Ovary (tissue), 9 donors: Measurements from ENCODE around the gene HBB. TPM values are rescaled to one million over a fixed set of nuclear protein-coding genes. Genes with fewer than 3 reads are reported as not detected.

Experiments
- DNase-seq, 5 donors: peaks; one replicate each; pipeline ENCODE4 v3.0.0-alpha.2; 2019 to 2020
- H3K27ac ChIP-seq, 2 donors: fragments of 200-600 bp; one replicate each; pipeline versions ENCODE4 v1.5.1 to v1.8.0; 2019 to 2022
- H3K27me3 ChIP-seq: fragments of 200-600 bp; one replicate; pipeline ENCODE4 v1.8.0; 2022
- H3K36me3 ChIP-seq: fragments of 200-600 bp; sonication (generic); one replicate; pipeline ENCODE4 v1.5.1; 2019
- H3K4me1 ChIP-seq: one replicate; pipeline ENCODE4 v1.8.1; 2013; ENCODE audit warnings: mild to moderate bottlenecking, moderate library complexity; ENCODE audit not compliant: insufficient read depth
- H3K4me3 ChIP-seq: fragments of 200-600 bp; sonication (generic); one replicate; pipeline ENCODE4 v1.5.1; 2017
- H3K9me3 ChIP-seq, 2 donors: fragments of 200-600 bp in 1 of 2; sonication (generic) in 1 of 2; one replicate each; pipeline versions ENCODE4 v1.5.1 to v1.8.1; 2013 to 2019; ENCODE audit warnings: mild to moderate bottlenecking in 1 of 2, moderate library complexity in 1 of 2
- CTCF ChIP-seq, 3 donors: fragments of 450-650 bp in 2 of 3; fragments of 200-600 bp in 1 of 3; IDR thresholded peaks; one replicate each; pipeline versions ENCODE4 v1.5.1 to v1.8.0; 2016 to 2022; ENCODE audit warnings: antibody characterized with exemption in 3 of 3, mild to moderate bottlenecking in 1 of 3
- EP300 ChIP-seq: sonication (generic); formaldehyde crosslinking; IDR thresholded peaks from one replicate; pipeline ENCODE4 v1.6.1; 2017; ENCODE audit warnings: antibody characterized with exemption
- POLR2A ChIP-seq: fragments of 450-650 bp; IDR thresholded peaks from one replicate; pipeline ENCODE4 v1.6.1; 2017; ENCODE audit warnings: antibody characterized with exemption, mild to moderate bottlenecking, moderate library complexity
- WGBS, 3 donors: extraction: QIAGEN DNeasy Blood & Tissue Kit in 1 of 3; methylation state at CpG; one replicate each; pipeline versions ENCODE4 v1.1.5 to v1.1.7; 2013 to 2017; 5-methylcytosine and 5-hydroxymethylcytosine counted together
- intact Hi-C, 4 donors: fragments of 100-400 bp; cut with DNase I; formaldehyde crosslinking; loops; one replicate each; pipeline versions ENCODE4 v1.11.0 to v1.15.1; 2022 to 2023
- polyA plus RNA-seq, 2 donors: library from polyadenylated mRNA; stranded (reverse); fragments of 200-250 nt in 1 of 2; fragments of 350-450 nt in 1 of 2; fragmentation: Illumina TruSeq in 1 of 2; extraction: RNeasy Lipid Tissue Mini Kit (QIAGEN cat#74804) in 1 of 2; gene quantifications; one replicate each; pipeline ENCODE4 v1.2.3, GENCODE V29; 2013 to 2014
- total RNA-seq, 7 donors: library from RNA; depleted of rRNA in 2 of 7; stranded (reverse); fragments of >200 nt in 2 of 7; fragmentation: NEBNext Ultra II Directional in 3 of 7; extraction: Animal tissue kit (Norgen Biotek cat#: 25700) in 3 of 7; gene quantifications; one replicate each; pipeline versions ENCODE4 v1.1.0 to v1.2.4, GENCODE V29; 2016 to 2023
- donor health status: DM: no; HTN: no; CAD: no; lungs with moderate emphysema.
- donor health status: DM: no; HTN: no; CAD: no.
- donor health status: Bipolar disorder and iron deficiency.
- donor health status: DM: yes; HTN: yes; CAD: no.
- donor health status: DM: no; HTN: no; CAD: no.
- donor health status: DM: yes; HTN: yes; CAD: no.

The HBB gene
- total and polyA plus RNA-seq, 9 donors, result 9.1 to 393 (median 118) TPM

DNA sequence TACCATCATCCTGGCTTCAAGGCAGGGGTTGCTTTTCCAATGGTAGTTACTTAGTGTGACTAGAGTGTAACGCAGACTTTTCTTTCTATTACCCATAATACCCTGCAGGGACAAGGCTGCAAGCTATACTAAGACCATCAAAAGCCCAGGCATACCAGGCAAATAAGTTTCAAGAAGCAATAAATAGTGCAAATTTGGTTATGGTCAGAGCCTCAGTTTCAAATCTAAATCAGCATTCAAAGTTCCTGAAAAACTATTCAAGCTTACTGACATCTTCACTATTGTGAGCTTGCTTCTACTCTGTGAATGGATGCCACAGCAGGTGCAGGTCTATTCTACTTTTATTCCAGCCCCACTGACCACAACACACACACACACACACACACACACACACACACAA is 2.5 kb upstream of the HBB start:
- DNase-seq, result no peak
- Histone ChIP-seq H3K4me1 (no peaks in the 10 kb centered on the region), H3K4me3 (no peak overlapping the region), H3K27me3 (no peaks in the 10 kb centered on the region), H3K9me3 (no peaks in the 10 kb centered on the region), H3K27ac (no peak overlapping the region), H3K36me3 (no peaks in the 10 kb centered on the region)
- 89 to 97% (median 95%) methylated on average over 1 of the region's 1 CpG for WGBS, 3 donors
- TF ChIP-seq POLR2A (no peak), EP300 (no peak), CTCF (IDR thresholded peaks at IDR 0.05) (no peak)
- intact Hi-C loops, result no loop called here

DNA sequence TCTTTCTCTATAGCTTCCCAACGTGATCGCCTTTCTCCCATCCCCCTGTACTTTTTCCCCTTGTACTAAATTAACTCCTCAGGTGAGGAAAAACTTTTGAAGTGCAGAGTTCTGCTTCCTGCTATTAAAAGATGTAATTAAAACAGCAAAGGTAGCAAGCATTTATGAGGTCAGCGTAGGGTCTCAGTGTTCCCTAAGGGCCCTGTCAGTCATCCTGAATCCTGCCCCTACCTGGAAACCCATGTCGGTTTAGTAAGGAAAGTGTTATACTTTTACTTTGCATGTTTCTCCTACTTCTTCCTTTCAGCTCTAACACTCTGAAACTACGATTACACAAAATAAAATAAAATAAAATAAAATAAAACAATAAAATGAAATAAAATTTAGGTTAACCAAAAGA is 1.3 kb upstream of the HBB start:
- Histone ChIP-seq H3K27me3 (no peaks in the 10 kb centered on the region), H3K4me3 (no peak overlapping the region), H3K27ac (no peak overlapping the region), H3K9me3 (no peaks in the 10 kb centered on the region), H3K36me3 (no peaks in the 10 kb centered on the region), H3K4me1 (no peaks in the 10 kb centered on the region)
- TF ChIP-seq EP300, result no peak
- no peak for TF ChIP-seq CTCF (IDR thresholded peaks at IDR 0.05)
- no peak for TF ChIP-seq POLR2A
- 56 to 64% (median 61%) methylated on average over 5 of the region's 5 CpGs for WGBS, 3 donors
- intact Hi-C loops, result no loop called here
- DNase-seq, result no peak

DNA sequence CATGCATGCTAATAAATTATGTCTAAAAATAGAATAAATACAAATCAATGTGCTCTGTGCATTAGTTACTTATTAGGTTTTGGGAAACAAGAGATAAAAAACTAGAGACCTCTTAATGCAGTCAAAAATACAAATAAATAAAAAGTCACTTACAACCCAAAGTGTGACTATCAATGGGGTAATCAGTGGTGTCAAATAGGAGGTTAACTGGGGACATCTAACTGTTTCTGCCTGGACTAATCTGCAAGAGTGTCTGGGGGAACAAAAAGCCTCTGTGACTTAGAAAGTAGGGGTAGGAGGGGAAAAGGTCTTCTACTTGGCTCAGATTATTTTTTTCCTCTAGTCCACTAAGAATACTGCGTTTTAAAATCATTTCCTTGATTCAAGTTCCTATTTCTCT is 810 bp upstream of the HBB start:
- no peak for DNase-seq
- Histone ChIP-seq H3K9me3 (no peaks in the 10 kb centered on the region), H3K36me3 (no peaks in the 10 kb centered on the region), H3K27me3 (no peaks in the 10 kb centered on the region), H3K27ac (no peak overlapping the region), H3K4me3 (no peak overlapping the region), H3K4me1 (no peaks in the 10 kb centered on the region)
- TF ChIP-seq EP300 (no peak), POLR2A (no peak), CTCF (IDR thresholded peaks at IDR 0.05) (no peak)
- intact Hi-C loops, result no loop called here
- WGBS, 3 donors, result 37 to 60% (median 48%) methylated on average over 1 of the region's 1 CpG

DNA sequence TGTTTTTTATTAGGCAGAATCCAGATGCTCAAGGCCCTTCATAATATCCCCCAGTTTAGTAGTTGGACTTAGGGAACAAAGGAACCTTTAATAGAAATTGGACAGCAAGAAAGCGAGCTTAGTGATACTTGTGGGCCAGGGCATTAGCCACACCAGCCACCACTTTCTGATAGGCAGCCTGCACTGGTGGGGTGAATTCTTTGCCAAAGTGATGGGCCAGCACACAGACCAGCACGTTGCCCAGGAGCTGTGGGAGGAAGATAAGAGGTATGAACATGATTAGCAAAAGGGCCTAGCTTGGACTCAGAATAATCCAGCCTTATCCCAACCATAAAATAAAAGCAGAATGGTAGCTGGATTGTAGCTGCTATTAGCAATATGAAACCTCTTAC is 1.4 kb downstream of the HBB start:
- Histone ChIP-seq H3K4me3 (no peak overlapping the region), H3K27ac (no peak overlapping the region), H3K36me3 (no peaks in the 10 kb centered on the region), H3K9me3 (no peaks in the 10 kb centered on the region), H3K27me3 (no peaks in the 10 kb centered on the region), H3K4me1 (no peaks in the 10 kb centered on the region)
- intact Hi-C loops, result no loop called here
- TF ChIP-seq EP300, result no peak
- no peak for TF ChIP-seq POLR2A
- TF ChIP-seq CTCF (IDR thresholded peaks at IDR 0.05), result no peak
- DNase-seq, result no peak
- 45 to 52% (median 52%) methylated on average over 2 of the region's 2 CpGs for WGBS, 3 donors
